ENCODE results near the gene ZNF639.

GRCh38 chr3:179363332-179363731 is 40.5 kb downstream of the ZNF639 start:
- TF ChIP-seq RAD21 (IDR thresholded peaks at IDR 0.05; ENCODE audit: low read depth) (no peak), EGR1 (IDR thresholded peaks at IDR 0.05) (no peak), CREB1 (IDR thresholded peaks at IDR 0.05; ENCODE audit: low read depth) (no peak), EP300 (IDR thresholded peaks at IDR 0.05; ENCODE audit: borderline replicate concordance) (no peak), MAX (IDR thresholded peaks at IDR 0.05) (no peak), NFIC (IDR thresholded peaks at IDR 0.05) (no peak), USF1 (IDR thresholded peaks at IDR 0.05) (no peak), TEAD4 (IDR thresholded peaks at IDR 0.05) (no peak)
- TF ChIP-seq, protein P1, sequence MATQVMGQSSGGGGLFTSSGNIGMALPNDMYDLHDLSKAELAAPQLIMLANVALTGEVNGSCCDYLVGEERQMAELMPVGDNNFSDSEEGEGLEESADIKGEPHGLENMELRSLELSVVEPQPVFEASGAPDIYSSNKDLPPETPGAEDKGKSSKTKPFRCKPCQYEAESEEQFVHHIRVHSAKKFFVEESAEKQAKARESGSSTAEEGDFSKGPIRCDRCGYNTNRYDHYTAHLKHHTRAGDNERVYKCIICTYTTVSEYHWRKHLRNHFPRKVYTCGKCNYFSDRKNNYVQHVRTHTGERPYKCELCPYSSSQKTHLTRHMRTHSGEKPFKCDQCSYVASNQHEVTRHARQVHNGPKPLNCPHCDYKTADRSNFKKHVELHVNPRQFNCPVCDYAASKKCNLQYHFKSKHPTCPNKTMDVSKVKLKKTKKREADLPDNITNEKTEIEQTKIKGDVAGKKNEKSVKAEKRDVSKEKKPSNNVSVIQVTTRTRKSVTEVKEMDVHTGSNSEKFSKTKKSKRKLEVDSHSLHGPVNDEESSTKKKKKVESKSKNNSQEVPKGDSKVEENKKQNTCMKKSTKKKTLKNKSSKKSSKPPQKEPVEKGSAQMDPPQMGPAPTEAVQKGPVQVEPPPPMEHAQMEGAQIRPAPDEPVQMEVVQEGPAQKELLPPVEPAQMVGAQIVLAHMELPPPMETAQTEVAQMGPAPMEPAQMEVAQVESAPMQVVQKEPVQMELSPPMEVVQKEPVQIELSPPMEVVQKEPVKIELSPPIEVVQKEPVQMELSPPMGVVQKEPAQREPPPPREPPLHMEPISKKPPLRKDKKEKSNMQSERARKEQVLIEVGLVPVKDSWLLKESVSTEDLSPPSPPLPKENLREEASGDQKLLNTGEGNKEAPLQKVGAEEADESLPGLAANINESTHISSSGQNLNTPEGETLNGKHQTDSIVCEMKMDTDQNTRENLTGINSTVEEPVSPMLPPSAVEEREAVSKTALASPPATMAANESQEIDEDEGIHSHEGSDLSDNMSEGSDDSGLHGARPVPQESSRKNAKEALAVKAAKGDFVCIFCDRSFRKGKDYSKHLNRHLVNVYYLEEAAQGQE (IDR thresholded peaks at IDR 0.05; ENCODE audit: low read depth) = no peak

Data from Ishikawa (cell line).